Activated naive CD4-positive, alpha-beta T cell treated with anti-CD3 and anti-CD28 coated beads, Interleukin-2, amount 50 U/mL, for 72 hours (primary cell): Measurements from ENCODE around the gene SLC2A4. TPM values are rescaled to one million over a fixed set of nuclear protein-coding genes. Genes with fewer than 3 reads are reported as not detected.

ENCODE experiments used
- ATAC-seq, 2 donors: fragments of 150-1000 bp; cut with Tn5 transposase; 2 replicates each; pipeline ENCODE4 v1.10.0; 2021; ENCODE audit warnings: mild to moderate bottlenecking in 2 of 2, moderate library complexity in 2 of 2
- DNase-seq, 2 donors: peaks; one replicate each; pipeline ENCODE4 v3.0.0; 2021 to 2022; ENCODE audit warnings: low spot score in 2 of 2
- H3K27ac Mint-ChIP-seq, 2 donors: one replicate each; pipeline ENCODE4 v1.8.0; 2022; ENCODE audit warnings: mild to moderate bottlenecking in 2 of 2, mixed read lengths in 2 of 2
- H3K36me3 Mint-ChIP-seq, 2 donors: one replicate each; pipeline ENCODE4 v1.8.0; 2022; ENCODE audit warnings: mixed read lengths in 2 of 2
- H3K9me3 Mint-ChIP-seq, 2 donors: one replicate each; pipeline ENCODE4 v1.8.0; 2022; ENCODE audit warnings: mixed read lengths in 2 of 2
- total RNA-seq, 2 donors: library from RNA; stranded (reverse); gene quantifications; one replicate each; pipeline ENCODE4 v1.2.3, GENCODE V29; 2022

The SLC2A4 gene
- total RNA-seq, 2 donors from 2014 or later: 0.51 TPM; not detected in 1

DNA sequence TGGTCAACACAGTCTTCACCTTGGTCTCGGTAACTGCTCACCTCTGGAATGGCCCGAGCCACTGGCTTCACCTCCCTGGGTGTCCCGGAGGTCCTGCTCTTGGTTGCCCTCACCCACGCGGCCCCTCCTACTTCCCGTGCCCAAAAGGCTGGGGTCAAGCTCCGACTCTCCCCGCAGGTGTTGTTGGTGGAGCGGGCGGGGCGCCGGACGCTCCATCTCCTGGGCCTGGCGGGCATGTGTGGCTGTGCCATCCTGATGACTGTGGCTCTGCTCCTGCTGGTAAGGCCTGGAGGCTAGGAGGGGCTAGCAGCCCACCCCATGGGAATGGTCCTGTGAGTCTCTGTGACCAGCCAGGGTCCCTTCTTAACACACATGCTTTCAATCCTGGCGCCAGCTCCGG is 3.4 kb downstream of the SLC2A4 start:
- no peak overlapping the region for H3K27ac Mint-ChIP-seq
- ATAC-seq (no peak), DNase-seq (no peak)
- no peaks in the 10 kb centered on the region for H3K9me3 Mint-ChIP-seq
- no peaks in the 10 kb centered on the region for H3K36me3 Mint-ChIP-seq

DNA sequence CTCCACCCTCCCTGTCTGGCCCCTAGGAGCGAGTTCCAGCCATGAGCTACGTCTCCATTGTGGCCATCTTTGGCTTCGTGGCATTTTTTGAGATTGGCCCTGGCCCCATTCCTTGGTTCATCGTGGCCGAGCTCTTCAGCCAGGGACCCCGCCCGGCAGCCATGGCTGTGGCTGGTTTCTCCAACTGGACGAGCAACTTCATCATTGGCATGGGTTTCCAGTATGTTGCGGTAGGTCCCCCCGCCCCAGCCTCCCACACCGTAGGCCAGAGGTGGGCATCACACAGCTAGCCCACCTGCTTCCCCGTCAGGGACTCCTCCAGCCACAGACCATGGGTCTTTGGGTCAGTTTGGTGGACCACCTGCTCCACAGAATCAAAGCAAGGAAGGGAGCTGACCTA is 4.2 kb downstream of the SLC2A4 start:
- ATAC-seq (no peak), DNase-seq (no peak)
- H3K36me3 Mint-ChIP-seq: no peaks in the 10 kb centered on the region
- H3K9me3 Mint-ChIP-seq: no peaks in the 10 kb centered on the region
- no peak overlapping the region for H3K27ac Mint-ChIP-seq

DNA sequence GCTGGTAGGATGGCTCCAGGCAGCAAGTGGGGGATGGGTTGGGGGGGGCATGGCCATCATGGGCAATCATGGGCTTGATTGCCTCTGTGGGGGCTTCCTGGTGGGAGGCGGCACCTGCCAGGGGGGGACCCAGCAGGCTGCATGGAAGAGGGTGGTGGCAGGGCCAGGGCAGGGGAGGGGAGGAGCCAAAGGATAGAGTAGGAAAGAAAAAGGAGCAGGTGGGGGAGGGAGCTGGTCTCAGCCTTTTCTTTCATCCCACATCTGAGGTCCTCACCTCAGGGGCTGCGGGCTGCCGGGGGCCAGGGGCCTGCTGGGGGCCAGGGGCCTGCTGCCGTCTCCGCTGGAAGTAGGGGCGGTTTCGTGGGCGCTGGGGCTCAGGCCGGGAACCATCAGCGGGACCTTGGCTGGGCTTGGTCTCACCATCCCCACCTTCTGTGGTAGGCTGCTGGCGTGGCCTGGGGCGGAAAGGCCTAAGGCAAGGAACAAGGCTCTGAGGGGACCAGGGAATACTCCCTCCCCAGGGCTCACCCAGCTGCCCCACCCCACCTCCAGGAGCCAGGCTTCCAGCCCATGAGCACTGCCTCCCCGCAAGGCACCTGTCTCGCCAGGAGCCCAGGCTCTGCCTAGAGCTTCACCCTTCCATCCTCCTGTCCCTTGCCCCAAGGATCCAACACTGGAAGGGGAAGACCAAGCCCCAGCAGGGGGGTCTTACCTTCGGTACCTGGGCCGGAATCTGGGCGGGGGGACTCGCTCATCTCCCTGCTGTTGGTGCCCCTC is 7.9 kb downstream of the SLC2A4 start:
- no peaks in the 10 kb centered on the region for H3K9me3 Mint-ChIP-seq
- H3K27ac Mint-ChIP-seq: no peak overlapping the region
- ATAC-seq: no peak
- DNase-seq: no peak
- H3K36me3 Mint-ChIP-seq: no peaks in the 10 kb centered on the region

DNA sequence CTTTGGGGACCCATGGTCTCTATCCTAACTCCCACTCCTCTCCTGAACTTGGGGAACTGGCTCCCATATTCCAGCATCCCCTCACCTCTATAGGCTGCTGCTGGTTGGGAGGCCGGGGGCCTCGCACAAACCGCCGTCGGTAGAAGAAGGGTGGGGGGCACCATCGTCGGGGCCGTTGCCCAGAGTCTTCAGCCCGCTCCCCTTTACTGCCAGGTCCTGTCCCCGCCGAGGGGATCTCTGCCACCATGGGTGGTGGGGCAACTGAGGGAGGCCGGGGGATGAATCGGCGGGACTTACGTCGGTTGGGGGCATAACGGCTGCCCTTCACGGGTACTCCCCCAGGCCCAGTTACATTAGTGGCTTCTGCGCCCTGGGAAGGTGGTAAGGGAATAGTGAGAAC is 8.6 kb downstream of the SLC2A4 start:
- no peak for ATAC-seq
- H3K27ac Mint-ChIP-seq: no peak overlapping the region

DNA sequence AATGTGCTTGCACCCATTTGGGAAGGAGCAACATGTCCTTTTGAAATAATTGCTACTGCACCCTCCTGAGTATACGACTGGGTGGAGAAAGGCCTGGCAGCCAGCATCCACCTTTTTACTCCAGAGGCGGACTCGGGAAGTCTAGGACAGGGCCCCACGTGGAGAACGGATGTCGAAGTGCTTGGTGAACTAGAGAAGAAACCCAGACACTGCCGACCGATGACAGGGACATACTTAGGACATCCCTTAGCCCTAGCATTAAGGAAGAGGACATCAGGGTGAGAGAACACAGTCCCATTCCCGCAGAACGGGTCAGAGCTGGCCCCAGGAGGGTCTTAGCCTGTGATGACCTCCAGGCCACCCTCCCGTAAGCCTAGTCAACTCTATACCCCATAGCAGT is 9.2 kb downstream of the SLC2A4 start:
- no peaks in the 10 kb centered on the region for H3K9me3 Mint-ChIP-seq
- DNase-seq (no peak), ATAC-seq (no peak)

More for the DNA sequence above, 8.6 kb downstream of the SLC2A4 start:
- no peak for DNase-seq
- Mint-ChIP-seq H3K36me3 (peaks cover 0 to 1% of the 10 kb centered on the region in 2 donors), H3K9me3 (no peaks in the 10 kb centered on the region)

DNA sequence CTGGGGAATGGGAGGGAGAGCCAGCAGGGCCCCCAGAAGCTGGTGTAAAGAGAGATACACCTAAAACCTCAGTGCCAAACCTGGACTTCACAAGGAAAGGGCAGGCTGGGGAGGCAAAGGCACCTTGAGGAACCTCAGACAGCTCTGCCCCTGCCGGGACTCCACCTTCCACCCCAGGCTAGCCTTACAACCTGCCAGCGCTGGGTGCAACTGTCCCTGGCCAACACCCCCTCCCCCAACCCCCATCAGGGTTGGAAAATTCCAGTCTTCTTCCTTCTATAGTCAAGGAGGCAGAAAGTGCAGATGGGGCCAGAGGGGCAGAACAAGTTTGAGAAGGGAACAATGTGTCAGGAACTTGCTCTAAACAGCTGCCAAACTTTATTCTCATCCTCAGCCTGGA is 10.7 kb downstream of the SLC2A4 start:
- Mint-ChIP-seq H3K27ac (no peak overlapping the region), H3K9me3 (no peaks in the 10 kb centered on the region), H3K36me3 (peaks cover 0 to 6% of the 10 kb centered on the region in 2 donors)
- ATAC-seq (no peak), DNase-seq (no peak)

More for the DNA sequence above, 9.2 kb downstream of the SLC2A4 start:
- H3K36me3 Mint-ChIP-seq: peaks cover 0 to 6% of the 10 kb centered on the region in 2 donors
- H3K27ac Mint-ChIP-seq: no peak overlapping the region

DNA sequence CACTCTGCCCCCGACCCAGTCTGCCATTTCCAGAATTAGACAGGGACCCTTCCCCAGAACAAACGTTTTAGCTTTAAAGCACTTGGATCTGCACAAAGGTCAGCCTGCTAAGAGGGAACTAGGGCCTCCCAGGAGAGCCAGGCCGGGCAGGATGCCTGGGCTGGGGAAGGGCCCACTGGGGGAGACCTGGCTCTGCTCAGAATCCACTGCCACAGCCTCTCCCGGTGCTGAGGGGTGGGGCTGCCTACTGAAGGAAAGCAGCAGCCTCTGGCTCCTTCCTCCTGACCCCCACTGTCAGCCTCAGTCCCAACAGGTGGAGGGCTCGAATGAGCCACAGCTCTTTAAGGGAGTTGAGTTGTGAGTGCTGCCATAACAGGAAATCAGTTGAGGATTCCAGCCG is 11.2 kb downstream of the SLC2A4 start:
- no peaks in the 10 kb centered on the region for H3K9me3 Mint-ChIP-seq
- no peak for ATAC-seq
- H3K27ac Mint-ChIP-seq: no peak overlapping the region
- H3K36me3 Mint-ChIP-seq: peaks cover 0 to 6% of the 10 kb centered on the region in 2 donors
- DNase-seq: no peak

DNA sequence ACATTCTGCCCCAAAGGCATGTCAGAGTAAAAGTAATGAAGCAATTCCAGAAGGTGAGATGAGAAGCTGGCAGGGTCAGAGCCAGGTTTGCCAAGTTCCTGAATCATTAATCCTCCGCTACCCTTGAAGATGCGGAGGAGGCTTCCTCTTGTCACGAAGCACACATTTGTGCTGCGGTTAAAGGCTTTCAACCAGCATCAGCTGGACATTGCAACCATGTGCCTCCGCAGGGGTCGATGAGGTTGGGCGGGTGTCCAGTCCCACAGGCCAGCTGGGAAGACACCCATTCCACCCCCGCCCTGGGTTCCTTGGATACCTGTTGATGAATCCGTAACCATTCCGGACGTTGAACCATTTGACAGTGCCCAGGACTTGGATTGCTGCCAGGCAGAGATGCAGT is 11.6 kb downstream of the SLC2A4 start:
- ATAC-seq: no peak
- DNase-seq: no peak
- peaks cover 0 to 6% of the 10 kb centered on the region in 2 donors for H3K36me3 Mint-ChIP-seq
- H3K9me3 Mint-ChIP-seq: no peaks in the 10 kb centered on the region
- H3K27ac Mint-ChIP-seq: no peak overlapping the region

DNA sequence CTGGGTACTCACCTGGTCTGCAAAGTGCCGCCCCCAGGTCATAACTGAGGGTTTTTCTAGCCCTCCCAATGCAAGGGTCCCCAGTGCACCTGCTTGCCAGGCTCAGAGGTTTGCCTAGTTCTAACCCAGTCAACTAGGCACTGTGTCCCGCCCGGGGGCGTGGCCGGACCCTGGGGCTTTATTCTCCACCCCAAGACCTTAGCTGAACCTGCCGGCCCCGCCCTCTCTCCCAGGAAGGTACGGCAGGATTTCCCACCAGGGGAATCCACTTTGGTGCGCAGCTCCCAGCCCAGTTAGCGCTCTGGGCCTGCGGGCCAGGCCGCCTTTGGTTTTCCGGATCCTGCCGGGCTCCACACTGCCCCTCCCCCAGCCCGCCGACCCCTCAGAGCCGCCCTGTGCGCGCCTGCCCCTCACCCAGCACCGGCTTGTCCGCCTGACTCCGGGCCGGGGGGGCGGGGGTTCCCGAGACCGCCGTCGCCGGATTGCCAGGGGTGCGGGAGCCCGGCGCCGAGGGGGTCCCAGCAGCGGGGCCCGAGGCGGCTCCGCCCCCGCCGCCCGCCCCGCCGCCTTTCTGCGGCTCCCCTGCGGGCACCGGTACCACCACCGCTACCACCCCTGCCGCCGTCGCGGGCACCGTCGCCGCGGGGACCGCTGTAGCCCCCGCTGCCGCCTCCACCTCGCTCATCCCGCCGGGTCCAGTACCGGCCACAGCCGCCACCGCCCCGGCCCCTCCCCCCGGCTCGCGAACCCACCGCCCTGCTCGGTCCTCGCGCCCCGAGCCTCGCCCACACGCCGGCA is 12.5 kb downstream of the SLC2A4 start:
- ATAC-seq (no peak), DNase-seq (no peak)
- Mint-ChIP-seq H3K36me3 (peaks cover 0 to 6% of the 10 kb centered on the region in 2 donors), H3K27ac (no peak overlapping the region), H3K9me3 (no peaks in the 10 kb centered on the region)

DNA sequence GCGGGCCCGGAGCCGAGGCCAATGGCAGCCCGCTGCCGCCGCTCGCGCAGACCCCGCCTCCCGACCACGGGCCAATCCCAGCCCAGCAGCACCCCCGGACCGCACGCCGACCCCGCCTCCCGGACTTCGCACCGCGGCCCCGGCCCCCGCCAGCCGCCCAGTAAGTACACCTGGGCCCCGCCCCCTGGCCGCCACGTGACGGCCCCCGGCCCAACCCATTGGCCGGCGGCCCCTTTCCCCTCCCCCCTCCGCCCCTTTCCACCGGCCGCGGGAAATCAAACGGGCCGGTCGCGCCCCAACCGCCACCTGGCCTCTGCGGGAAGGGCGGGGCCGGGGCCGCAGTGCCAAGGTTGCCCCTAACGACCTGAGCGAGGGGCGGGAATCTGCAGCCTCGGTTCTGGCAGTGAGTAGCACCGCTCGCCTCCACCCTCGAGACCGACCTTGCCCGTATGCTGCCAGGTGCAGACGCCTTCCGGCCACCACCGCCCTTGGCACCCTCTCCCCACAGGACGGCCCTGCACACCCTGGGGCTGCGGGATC is 13.2 kb downstream of the SLC2A4 start, which contains the start of gene YBX2:
TSS of gene YBX2 (minus strand) at position 26 of the 540 bp plus-strand sequence. CDS start 139 bp downstream, outside the sequence.
- H3K9me3 Mint-ChIP-seq: no peaks in the 10 kb centered on the region
- peak in 1 of 2 donors; percentile 80 for DNase-seq
- H3K36me3 Mint-ChIP-seq: peaks cover 0 to 6% of the 10 kb centered on the region in 2 donors
- peak; percentile 65 to 88 for ATAC-seq
- peak within 1 kb of the TSS in 1 of 2 donors; percentile 90 for H3K27ac Mint-ChIP-seq

DNA sequence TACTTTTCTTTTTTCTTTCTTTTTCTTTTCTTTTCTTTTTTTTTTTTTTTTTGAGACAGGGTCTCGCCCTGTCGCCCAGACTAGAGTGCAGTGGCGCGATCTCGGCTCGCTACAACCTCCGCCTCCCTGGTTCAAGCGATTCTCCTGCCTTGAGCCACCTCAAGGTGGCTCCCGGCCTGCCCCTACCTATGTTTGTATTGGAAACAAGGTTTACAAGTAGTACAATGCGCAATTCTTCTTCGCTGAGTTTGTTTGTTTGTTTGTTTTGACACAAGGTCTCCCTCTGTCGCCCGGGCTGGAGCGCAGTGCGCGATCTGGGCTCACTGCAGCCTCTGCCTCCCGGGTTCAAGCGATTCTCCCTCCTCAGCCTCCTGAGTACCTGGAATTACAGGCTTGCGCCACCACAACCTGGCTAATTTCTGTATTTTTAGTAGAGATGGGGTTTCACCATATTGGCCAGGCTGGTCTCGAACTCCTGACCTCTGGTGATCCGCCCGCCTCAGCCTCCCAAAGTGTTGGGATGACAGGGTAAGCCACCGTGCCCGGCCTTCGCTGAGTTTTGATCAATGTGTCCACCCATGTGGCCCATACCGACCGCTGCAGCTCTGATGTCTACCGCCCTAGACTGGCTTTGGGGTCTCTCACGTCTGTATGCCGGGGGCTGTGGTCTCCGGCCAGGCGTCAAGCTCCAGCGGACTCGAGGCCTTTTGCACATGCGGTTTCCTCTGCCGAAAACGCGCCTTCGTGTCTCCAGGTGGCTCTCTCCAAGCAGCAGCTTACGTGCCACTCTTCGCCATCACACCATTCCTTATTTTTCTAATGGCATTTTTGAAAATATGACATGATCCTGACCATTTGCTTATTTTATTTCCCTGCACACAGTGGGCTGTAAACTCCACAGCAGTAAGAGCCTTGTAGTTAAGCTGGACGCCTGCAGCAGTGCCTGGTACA is 14.0 kb downstream of the SLC2A4 start:
- peaks cover 0 to 6% of the 10 kb centered on the region in 2 donors for H3K36me3 Mint-ChIP-seq
- peak overlapping the region in 1 of 2 donors; percentile 90 for H3K27ac Mint-ChIP-seq
- DNase-seq (no peak), ATAC-seq (no peak)
- no peaks in the 10 kb centered on the region for H3K9me3 Mint-ChIP-seq

DNA sequence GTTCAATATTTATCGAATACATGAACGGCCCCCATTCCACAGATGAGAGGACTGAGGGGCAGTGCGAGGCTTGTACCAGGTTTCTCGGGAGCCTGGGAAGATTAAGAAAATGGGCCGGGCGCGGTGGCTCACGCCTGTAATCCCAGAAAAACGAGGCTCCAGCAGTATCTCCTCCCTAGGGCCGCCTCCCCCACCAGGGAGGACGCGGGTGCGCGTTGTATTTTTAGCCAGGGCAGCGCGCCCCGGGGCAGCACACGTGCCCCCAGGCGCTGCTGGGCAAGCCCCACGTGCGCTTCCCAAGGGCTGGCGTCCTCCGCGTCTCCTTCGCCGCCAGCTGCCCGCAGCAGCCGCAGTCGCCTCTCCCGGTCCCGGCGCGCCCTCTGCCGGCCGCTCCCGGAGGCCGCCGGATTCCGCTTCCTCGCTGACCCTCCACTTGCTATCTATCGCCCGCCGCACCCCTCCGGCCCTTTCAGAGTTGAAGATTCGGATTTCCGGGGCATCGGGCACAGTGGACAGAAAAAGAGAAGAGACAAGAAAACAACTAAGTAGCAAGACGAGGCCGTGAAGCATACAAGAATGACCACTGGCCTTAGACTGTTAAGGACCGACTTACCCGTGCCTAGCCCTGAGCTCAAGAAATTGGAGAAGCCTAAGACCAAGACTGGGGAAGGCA is 14.8 kb downstream of the SLC2A4 start:
- DNase-seq (peak; percentile 81 to 86), ATAC-seq (peak; percentile 40 to 75)
- no peaks in the 10 kb centered on the region for H3K9me3 Mint-ChIP-seq
- no peak overlapping the region for H3K27ac Mint-ChIP-seq
- H3K36me3 Mint-ChIP-seq: peaks cover 0 to 6% of the 10 kb centered on the region in 2 donors

DNA sequence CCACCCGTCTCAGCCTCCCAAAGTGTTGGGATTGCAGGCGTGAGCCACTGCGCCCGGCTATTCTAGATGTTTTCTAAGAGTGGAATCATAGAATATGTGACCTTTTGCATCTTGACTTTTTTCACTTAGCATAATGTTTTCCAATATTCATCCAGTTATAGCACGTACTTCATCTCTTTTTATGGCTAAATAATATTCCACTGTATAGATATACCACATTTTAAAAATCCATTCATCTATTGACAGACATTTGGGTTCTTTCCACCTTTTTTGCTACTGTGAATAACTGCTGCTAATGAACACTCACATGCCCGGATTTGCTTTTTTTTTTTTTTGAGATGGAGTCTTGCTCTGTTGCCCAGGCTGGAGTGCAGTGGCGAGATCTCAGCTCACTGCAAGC is 22.7 kb downstream of the SLC2A4 start:
- no peak overlapping the region for H3K27ac Mint-ChIP-seq
- DNase-seq (no peak), ATAC-seq (no peak)
- H3K9me3 Mint-ChIP-seq: no peaks in the 10 kb centered on the region
- H3K36me3 Mint-ChIP-seq: peaks cover 8 to 9% of the 10 kb centered on the region in 2 donors

DNA sequence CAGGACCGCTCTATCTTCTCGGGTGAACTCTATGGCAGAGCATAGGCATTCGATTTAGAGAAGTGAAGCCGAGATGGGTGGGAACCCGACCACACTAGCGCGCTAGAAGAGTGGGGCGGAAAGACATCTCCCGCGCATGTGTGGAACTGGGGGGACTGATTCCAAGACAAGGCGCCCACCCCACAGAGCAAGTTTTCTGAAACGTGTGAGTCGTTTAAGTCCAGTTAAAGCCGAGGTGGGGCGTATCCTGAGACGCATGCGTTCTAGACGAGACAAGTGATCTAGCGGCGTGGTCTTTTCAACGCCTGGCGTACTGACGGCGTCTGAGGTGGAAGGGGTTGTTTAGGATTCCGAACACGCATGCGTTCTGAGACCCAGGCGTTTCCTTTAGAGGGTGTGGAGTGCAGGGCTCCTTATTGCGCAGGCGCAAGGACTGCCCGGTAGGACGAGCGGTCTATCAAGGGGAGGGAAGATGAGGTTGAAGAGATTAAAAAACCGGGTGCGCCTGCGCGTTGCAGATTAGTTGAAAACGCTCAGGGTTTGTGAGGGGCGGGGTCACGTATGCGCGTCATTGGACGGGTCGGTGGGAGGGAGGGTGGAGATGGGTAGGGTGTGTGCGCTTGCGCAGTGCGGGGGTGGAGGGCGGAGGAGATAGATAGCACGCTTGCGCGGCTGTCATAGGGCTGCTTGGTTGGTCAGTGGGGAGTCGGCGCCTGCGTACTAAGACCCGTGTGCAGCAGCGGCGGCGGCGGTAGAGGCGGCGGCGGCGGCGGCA is 25.6 kb downstream of the SLC2A4 start, which contains the start of gene EIF5A:
TSS of gene EIF5A (plus strand) at position 718 of the 775 bp plus-strand sequence. CDS start 2,008 bp downstream, outside the sequence.
- ATAC-seq (peak; percentile 79 to 80), DNase-seq (peak; percentile 99 to 100)
- no peaks in the 10 kb centered on the region for H3K9me3 Mint-ChIP-seq
- H3K27ac Mint-ChIP-seq: peak within 1 kb of the TSS; percentile 93 to 98
- H3K36me3 Mint-ChIP-seq: peaks cover 35 to 36% of the 10 kb centered on the region in 2 donors
